Nucleus accumbens (tissue), 56 donors: ENCODE measurements around the gene MTFP1.

ENCODE experiments used
- DNase-seq, 56 donors: peaks; one replicate each; lab custom pipeline; 2025; lab: John Stamatoyannopoulos, UW

Gene MTFP1

DNA sequence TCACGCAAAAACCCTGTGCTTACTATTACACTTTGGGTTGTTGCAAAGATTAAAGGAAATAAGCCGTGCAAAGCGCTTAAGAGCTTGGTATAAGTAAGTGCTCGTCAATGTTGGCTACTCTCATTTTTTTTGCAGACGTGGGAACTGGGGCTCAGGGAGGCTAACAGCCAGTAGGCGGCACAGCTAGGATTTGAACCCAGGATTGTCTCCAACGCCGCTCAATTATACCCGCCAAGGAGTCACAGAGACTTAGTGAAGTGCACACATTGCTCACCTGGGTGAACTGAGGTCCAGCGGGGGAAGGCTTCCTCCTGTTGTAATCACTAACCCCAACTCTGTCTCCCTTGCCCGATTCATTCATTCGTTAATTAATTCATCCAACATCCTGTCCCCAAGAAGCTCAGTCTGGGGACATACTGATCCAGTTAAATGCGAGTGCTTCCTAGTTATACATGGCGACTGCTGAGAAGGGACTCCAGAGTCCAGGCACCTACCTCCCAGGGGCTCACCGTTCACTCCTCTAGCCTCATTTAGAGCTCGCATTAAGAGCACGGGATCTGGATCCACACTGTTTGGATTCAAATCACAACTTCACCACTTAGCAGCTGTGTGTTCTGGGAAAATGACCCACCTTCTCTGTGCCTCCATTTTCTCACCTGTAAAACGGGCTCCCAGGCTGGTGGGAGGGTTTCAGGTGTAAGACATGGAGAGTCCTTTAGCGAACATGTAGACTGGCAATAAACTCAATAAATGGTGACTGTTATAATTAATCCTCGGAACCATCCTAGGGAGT is 838 bp upstream of the MTFP1 start:
- peak in 11 of 56 donors; percentile 20 to 63 (median 45) for DNase-seq

DNA sequence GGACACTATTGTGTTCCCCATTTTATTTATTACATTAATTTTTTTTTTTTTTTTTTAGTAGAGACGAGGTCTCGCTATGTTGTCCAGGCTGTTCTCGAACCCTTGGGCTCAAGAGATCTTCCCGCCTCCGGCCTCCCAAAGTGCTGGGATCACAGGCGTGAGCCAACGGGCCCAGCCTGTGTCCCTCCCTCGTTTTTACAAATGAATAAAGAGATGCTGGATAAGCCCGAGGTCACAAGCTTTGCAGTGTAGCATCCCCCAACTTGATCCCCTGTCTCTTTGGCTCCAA is 297 bp upstream of the MTFP1 start:
- no peak for DNase-seq

DNA sequence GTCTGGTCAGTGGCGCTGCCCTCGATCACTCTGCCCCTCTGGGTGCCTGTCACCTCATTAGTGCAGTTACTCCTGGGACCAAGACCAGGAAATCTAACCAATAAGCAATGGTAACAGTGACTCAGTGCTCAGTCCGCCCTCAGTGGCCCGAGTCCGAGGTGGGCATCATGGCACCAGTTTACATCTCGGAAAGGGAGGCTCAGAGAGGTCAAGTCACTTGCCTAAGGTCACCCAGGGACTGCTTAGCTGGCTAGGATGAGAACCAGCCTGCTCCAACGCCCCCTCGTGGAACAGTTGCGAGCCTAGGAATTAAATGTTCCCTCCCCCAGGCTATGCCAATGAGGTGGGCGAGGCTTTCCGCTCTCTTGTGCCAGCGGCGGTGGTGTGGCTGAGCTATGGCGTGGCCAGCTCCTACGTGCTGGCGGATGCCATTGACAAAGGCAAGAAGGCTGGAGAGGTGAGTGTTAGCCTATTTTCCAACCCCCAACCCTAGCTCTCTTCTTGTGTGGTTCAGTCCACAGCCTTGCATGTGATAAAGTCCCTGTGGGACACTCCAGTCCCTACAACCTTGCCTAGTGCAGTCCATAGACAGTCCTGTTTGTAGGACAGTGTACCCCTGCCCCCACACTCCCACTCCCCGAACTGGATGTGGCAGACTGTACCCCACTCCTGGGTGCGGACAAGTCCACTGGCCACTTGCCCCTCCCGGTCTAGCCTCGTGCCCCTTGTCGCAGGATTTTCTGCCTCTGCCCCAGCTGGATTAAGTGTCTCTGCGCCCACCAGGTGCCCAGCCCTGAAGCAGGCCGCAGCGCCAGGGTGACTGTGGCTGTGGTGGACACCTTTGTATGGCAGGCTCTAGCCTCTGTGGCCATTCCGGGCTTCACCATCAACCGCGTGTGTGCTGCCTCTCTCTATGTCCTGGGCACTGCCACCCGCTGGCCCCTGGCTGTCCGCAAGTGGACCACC is 1.1 kb downstream of the MTFP1 start:
- peak in 49 of 56 donors; percentile 16 to 82 (median 47) for DNase-seq

DNA sequence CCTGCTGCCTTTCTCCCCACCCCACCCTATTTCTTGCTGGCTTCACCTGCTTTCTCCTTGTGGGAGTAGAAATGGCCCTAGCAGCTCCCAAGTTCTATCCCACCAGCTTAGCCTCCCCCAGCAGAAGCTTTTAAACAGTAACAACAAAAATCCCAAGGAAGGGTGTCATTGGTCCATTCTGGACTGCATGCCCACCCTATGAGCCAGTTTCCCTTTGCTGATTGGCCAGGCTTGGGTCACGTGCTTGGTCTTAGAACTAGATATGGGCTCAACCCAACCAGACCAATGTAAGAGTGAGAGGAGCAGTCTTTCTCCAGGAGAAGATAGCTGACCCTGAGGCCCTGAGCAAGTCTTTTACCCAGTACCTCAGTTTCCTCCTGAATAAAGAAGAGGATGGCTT is 2.3 kb downstream of the MTFP1 start:
- no peak for DNase-seq

DNA sequence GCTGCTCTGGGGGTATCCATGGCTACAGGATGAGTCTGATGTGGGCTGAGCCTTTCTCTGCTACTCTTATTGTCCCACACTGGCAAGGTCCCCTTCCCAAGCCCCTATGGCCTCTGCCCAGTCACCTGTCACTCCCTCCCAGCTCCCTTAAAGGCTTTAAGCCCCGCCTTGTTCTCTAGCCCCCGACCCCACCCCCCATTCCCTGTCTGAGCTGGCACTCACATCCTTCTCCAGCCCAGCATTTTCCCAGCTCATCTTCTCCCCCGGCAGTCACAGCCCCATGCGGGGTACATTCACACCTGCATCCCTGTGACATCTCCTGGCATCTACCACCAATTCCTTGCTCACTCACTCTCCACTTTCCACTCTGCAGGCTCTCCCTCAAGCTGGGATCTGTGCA is 4.3 kb downstream of the MTFP1 start:
- no peak for DNase-seq

DNA sequence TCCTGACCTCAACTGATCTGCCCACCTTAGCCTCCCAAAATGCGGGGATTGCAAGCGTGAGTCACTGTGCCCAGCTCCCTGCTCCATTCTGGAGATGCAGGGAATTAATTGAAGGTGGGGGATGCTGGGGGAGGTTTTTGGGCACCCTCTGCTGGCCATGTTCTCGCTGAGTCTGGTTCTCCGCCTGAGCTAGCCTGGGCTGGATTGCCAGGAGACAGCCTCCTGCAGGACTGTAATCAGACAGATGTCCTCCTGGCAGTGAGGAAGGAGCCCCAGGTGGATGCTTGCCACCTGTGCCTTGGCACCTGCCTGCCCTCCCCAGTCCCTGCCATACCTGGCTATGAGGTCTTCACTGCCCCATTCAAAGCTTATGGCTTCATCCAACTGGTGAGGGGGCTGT is 5.4 kb downstream of the MTFP1 start:
- no peak for DNase-seq

DNA sequence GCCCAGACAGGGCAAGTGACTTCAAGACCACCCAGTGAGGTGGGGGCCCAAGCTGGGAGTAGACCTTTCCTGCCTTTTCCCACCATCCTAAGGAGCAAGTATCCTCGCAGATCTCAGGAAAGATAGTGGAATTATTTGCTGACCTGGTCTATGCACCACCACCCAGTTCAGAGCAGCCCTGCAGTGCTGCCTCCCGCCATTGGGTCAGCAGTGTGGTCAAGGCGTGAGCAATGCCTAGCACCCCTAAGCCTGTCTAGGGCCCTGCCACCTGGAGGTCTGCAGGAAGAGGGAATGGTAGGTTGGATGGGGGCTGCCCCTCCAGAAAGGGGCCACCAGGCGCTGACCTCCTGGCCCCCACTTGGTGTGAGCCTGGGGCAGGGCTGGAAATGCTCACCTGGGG is 6.5 kb downstream of the MTFP1 start:
- no peak for DNase-seq

DNA sequence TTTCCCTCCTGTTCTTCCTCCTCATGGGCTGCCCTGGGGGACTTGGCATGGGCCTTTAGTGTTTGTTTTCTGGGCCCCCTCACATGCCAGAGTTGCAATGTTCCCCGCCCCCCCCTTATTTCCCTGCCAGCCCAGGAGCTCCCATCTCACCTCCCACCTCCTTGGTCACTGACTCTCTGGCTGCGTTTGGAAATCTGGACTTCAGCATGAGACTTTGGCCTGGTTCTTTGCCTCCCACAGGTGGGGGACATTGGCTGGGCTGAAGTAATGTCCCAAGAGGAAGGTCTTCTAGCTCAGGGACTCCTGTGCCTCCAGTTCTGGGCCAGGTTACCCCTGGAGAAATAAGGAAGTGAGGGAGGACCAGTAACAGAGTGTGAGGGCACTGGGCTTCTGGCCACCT is 7.0 kb downstream of the MTFP1 start:
- DNase-seq = no peak

DNA sequence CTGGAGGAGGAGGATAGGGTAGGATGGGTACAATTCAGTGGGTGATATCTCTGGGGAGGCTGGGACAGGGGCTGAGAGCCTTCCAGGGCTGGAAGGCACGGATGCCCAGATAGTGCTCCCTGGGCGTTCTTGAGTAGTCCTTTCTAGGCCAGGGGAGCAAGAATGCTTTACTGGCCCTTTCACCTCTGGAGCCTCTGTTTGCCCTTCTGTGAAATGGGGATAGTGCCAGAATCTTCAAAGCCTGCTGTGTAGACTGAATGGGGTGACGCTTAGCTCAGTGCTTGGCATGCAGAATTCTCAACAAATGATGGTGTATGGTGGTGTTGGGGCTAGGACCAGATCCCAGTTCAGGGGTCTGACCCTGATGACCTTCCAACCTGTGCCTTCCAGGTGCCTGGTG is 7.7 kb downstream of the MTFP1 start:
- DNase-seq = no peak

DNA sequence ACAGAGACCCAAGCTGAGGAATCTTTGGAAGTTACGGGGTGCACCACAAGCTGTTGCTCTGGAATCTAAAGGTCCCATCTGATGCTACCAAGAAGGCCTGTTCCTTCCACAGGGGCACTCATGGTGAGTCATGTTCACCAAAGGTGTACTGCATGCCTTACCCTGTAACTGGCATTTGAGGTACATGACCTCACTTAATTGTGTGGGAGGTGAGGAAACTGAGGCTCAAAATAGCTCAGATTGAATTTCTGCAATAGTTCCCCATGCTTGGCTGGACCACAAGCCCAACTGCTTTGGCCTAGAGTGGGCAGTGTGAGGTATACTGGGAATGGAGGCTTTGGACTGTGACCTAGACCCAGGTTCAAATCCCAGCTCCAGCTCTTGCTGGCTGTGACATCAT is 8.2 kb downstream of the MTFP1 start:
- DNase-seq = no peak

DNA sequence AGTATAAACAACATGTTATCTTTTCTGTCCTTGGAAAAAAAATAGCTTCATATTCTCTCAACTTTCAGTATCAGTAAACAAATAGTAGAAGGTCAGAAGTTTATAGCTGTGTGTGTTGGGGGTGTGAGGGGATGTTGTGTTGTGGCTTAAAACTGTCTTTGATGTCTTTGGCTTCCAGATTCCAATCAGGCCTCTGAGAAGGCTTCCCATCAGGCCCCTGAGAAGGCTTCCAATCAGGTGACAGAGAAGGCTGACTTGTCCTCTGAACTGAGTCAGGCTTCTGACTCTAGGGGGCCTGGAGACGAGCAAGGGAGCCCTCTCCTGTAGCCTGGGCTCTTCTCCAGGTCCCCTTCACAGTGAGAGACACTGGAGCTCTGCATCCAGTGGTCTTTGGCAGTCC is 9.3 kb downstream of the MTFP1 start:
- no peak for DNase-seq

DNA sequence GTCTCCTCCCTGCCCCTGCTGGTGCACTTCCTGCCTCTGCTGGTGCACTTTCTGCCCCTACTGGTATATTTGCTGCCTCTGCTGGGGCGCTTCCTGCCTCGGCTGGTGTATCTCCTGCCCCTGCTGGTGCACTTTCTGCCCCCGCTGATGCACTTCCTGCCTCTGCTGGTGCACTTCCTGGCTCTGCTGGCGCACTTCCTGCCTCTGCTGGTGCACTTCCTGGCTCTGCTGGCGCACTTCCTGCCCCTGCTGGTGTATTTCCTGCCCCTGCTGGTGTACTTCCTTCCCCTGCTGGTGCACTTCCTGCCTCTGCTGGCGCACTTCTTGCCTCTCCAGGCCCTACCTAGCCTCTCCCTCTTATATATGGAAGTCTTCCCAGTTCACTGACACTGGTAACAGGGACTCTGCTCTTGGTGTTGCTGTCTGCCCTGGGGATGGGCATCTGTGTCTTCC is 10.1 kb downstream of the MTFP1 start:
- DNase-seq = no peak

DNA sequence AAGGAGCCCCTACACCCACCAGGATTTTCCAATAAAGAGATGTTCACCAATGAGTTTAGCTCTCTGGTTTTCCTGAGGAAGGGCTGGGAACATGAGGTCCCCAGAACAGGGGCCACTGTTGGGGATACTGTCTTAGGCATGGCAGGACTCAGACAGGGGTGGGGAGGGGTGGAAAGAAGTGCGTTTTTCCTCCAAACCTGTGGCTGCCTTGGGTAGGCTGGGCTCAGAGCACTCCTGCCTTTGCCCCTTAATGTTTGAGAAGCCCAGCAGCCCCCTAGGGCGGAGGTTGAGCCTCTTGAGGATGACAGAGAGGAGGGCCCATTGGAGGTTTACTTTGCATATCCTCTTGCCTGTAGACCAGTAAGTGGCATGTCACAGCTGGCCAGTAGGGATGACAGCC is 10.6 kb downstream of the MTFP1 start:
- no peak for DNase-seq

DNA sequence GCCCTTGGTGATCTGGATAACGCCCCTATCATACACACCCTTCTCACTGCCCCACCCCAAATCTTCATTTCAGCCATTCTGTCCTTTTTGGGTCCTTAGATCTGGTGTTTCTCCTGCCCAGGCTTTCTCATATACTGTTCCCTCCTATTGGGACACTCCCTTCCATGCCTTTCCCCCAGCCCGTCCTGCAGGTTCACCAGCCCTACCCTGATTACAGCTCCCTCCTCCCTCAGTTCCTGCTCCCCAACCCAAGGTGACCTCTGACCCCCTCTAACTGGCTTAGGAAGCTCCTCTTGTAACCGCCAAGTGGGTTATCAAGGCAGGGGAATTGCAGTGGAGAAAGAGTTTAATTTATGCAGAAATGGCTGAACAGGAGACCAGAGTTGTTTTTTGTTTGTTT is 13.0 kb downstream of the MTFP1 start:
- no peak for DNase-seq

DNA sequence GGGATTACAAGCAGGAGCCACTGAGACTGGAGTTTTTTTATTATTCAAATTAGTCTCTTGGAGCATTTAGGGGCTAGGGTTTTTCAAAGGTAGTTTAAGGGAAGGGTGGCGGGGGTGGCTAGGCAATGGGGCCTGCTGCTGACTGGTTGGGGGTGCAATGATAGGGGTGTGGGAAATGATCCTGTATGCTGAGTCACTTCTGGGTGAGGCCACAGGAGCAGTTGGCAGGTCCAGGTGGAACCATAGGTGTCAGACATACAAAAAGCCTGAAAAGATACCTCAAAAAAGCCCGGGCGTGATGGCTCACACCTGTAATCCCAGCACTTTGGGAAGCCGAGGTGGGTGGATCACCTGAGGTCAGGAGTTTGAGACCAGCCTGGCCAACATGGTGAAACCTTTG is 13.7 kb downstream of the MTFP1 start:
- DNase-seq = no peak

DNA sequence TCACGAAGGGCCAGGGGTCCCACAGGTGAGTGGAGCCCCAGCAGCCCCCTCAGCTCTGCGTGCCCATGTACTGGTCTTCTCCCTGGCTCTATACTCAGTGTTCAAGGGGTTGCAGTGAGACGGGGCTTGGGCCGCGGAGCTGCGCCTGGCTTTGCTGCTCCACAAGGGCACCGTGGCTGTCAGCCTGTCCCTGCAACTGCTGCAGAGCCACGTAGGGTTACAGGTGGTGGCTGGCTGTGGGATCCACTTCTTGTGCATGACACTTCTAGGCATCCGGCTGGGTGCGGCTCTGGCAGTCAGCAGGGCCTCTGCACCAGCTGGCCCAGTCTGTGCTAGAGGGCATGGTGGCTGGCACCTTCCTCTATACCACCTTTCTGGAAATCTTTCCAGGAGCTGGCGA is 14.3 kb downstream of the MTFP1 start:
- DNase-seq = no peak

DNA sequence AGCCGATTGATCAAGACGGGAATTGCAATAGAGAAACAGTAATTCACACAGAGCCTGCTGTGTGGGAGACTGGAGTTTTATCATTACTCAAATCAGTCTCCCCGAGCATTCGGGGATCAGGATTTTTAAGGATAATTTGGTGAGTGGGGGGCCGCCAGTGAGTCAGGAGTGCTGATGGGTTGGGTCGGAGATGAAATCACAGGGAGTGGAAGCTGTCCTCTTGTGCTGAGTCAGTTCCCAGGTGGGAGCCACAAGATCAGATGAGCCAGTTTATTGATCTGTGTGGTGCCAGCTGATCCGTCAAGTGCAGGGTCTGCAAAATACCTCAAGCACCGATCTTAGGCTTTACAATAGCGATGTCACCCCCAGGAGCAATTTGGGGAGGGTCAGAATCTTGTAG is 15.5 kb downstream of the MTFP1 start:
- DNase-seq = peak in 6 of 56 donors; percentile 5 to 34 (median 20)

DNA sequence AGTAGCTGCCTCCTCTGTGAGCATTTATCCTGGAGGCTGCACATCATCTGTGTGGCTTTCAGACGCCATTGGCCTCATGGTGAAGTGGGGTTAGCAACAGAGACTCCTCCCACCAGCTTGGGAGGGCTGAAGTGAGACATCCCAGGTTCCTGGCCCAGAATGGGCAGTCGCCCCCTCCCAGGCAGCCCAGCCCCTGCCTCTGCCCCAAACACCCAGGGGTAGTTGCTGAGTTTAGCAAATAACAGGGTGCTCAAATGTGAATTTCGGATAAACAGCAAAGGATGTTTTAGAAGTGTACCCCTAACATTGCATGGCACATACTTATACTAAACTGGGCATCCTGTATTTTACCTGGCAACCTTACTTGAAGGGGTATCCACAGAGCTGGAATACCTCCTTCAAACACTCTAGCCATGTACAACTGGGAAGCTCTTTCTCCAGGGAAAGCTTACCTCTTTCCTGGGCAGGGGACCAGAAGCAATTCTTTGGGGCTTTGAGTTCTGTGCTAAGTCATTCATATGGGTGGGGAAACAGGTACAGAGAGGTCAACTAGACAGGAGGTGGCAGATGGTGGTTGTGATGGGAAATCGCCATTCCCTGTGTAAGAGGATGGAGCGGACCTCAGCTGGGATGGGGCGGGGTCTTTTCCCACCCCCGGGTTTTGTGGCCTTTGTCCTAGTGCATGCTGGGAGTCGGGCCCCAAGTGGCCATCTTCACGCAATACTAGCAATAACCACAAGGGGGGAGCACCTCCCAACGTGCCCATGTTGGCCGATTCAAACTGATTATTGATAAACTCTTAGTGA is 19.3 kb downstream of the MTFP1 start:
- peak in 43 of 56 donors; percentile 3 to 70 (median 33) for DNase-seq

DNA sequence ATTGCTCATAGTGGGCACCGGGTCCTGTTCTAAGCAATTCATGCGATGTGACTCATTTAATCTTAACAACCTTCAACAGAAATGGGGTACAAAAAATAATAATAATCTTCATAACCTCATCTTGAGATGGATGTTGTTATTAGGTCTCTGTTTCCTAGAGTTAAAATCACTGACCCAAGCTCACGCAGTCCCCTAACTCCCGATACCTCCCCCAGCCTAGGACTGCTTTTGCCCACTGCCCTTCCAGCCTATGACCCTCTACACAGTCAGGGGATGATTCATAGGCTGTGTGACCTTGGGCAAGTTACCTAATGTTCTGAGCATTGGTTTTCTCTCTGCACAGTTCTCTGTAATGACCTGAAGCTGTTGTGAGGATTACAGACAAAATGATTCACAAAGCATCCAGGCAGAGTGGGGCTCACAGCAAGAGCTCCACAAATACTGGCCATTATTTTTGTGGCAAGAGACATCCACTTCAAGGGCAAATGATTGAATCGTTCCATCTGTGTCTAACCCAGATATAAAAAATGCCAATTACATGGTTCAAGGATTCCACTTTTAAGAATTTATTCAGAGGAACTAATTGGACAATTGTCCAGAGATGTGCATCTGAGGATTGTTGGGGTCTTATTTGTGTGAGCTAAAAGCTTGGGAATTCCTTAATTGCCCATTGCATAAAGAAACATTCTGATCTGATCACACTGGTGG is 20.0 kb downstream of the MTFP1 start:
- no peak for DNase-seq

DNA sequence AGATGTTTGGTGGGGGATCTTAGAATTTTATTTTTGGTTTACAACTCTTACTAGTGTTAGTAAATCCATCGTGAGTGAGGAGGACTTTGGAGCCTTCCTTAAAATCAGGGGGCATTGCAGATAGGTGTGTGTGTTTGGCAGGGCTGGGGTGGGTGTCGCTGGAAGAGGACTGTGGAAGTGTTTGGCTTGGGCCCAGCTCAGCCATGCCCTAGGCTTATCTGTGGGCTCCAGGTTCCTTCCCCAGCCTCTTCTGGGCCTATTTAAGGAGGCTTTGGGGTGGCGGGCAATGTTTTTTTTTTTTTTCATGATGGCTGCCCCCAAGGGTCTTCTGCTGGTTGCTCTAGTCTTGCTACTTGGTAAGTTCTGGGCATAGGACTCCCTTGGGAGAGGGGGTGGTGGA is 22.1 kb downstream of the MTFP1 start:
- DNase-seq = no peak
